AG04449 (cell line): Measurements from ENCODE around the gene LPP.

ENCODE experiments used
- CTCF ChIA-PET: fragments of 350-600 bp; formaldehyde crosslinking; extraction: SDS; loops from one replicate; lab custom pipeline; 2021; ENCODE audit warnings: antibody characterized with exemption; lab: Yijun Ruan, JAX
- POLR2A ChIA-PET: fragments of 400-600, 350-600 bp; formaldehyde crosslinking; extraction: SDS; loops from one replicate; lab custom pipeline; 2020; ENCODE audit warnings: antibody characterized with exemption, inconsistent platforms; lab: Yijun Ruan, JAX
- DNase-seq: peaks from one replicate; pipeline ENCODE4 v3.0.0-alpha.2; 2010; ENCODE audit warnings: low read depth, low spot score
- H3K4me3 ChIP-seq: 2 replicates; pipeline ENCODE4 v1.5.1; 2011; ENCODE audit warnings: low read depth, mild to moderate bottlenecking, control low read depth, low read length
- TF ChIP-seq, protein P1 (sequence below): IDR thresholded peaks from one replicate; pipeline ENCODE4 v1.5.1; 2011; ENCODE audit warnings: mild to moderate bottlenecking, moderate library complexity, low read length, control low read depth, inconsistent platforms; ENCODE audit not compliant: insufficient read depth; ENCODE audit errors: missing control alignments

LPP gene

DNA sequence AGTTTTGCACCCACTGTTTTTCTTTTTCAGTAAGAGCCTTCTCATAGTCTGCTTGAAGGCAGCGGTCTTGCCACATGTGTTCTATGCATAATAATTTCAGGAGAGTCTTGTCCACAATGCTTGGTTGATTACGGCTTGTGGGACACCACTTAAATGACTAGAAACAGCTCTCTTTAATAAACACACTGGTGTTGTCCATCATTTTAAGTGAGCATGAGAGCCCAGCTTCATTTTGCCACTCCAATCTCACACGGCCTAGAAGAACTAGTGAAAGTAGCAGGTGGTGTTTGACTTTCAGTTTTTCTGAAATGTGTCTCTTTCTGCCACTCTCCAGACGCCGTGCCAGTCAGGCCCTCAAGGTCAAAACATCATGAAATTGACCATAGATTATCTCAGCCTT lies 292.1 kb downstream of the LPP start:
- no peak overlapping the region for H3K4me3 ChIP-seq
- POLR2A ChIA-PET, result no interaction called here
- DNase-seq, result no peak
- CTCF ChIA-PET, result interaction anchor here (0.8 kb wide), 1 partner anchor 10 kb away, joined by 3 read pairs; no protein-coding TSS in a partner anchor
- TF ChIP-seq, protein P1, sequence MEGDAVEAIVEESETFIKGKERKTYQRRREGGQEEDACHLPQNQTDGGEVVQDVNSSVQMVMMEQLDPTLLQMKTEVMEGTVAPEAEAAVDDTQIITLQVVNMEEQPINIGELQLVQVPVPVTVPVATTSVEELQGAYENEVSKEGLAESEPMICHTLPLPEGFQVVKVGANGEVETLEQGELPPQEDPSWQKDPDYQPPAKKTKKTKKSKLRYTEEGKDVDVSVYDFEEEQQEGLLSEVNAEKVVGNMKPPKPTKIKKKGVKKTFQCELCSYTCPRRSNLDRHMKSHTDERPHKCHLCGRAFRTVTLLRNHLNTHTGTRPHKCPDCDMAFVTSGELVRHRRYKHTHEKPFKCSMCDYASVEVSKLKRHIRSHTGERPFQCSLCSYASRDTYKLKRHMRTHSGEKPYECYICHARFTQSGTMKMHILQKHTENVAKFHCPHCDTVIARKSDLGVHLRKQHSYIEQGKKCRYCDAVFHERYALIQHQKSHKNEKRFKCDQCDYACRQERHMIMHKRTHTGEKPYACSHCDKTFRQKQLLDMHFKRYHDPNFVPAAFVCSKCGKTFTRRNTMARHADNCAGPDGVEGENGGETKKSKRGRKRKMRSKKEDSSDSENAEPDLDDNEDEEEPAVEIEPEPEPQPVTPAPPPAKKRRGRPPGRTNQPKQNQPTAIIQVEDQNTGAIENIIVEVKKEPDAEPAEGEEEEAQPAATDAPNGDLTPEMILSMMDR, result no peak

DNA sequence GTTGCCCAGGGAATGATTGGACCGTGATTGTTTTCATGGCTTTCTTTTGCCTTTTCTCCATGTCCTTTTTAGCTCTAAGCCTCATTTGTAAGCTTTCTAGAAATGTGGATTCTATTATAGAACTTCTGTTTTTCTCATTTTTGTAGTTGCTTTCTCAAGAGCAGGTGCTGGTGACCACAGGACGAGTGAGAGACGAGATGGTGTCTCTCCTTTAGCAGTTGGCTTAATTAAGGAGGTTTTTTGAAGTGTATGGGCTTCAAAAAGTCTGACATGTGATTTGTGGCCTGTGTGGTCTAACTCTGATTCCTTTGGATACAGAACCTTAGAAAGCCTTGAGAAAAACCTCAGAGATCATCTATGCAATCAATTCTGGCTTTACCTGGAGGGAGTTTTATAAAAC lies 292.8 kb downstream of the LPP start:
- CTCF ChIA-PET, result interaction anchor here (0.8 kb wide), 1 partner anchor 9 kb away, joined by 3 read pairs; no protein-coding TSS in a partner anchor
- DNase-seq, result no peak
- H3K4me3 ChIP-seq, result no peak overlapping the region
- POLR2A ChIA-PET, result no interaction called here
- TF ChIP-seq, protein P1, result no peak

DNA sequence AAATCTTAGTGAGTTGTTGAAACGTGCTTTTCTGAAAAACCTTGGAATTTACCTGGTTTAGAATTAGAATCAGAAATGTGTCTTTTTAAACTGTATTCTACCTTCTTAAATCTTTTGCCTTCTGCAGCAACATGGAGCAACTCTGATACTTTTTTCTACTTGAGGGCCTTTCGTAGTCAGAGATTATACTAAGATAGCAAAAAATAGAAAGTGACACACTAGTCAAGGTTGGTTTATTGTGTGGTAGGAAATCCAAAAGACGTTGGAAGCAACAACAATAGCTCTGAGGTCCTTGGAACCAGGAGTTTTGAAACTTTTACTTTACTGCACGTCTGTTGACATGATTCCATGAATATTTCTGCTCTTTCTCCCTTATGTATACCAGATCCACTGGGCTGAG lies 294.9 kb downstream of the LPP start:
- no peak overlapping the region for H3K4me3 ChIP-seq
- CTCF ChIA-PET, result no interaction called here
- no peak for DNase-seq
- POLR2A ChIA-PET, result no interaction called here
- TF ChIP-seq, protein P1, result no peak

DNA sequence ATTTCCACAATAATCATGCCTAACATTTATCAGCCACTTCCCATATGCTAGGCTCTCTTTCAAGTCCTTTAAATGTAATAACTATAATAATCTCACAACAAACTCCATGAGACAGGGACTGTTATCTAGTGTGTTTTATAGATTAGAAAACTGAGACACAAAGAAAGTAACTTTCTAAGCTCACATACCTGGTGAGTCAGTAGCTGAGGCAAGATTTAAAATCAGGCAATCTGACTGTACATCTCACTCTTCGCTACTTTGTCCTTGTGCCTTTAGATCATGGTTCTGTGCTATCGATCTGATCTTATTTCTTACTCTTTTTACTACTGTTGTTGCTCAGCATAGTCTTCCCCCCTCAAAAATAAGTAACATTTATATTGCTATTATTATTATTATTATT lies 295.5 kb downstream of the LPP start:
- CTCF ChIA-PET, result no interaction called here
- TF ChIP-seq, protein P1, result no peak
- no peak overlapping the region for H3K4me3 ChIP-seq
- no peak for DNase-seq
- POLR2A ChIA-PET, result no interaction called here

DNA sequence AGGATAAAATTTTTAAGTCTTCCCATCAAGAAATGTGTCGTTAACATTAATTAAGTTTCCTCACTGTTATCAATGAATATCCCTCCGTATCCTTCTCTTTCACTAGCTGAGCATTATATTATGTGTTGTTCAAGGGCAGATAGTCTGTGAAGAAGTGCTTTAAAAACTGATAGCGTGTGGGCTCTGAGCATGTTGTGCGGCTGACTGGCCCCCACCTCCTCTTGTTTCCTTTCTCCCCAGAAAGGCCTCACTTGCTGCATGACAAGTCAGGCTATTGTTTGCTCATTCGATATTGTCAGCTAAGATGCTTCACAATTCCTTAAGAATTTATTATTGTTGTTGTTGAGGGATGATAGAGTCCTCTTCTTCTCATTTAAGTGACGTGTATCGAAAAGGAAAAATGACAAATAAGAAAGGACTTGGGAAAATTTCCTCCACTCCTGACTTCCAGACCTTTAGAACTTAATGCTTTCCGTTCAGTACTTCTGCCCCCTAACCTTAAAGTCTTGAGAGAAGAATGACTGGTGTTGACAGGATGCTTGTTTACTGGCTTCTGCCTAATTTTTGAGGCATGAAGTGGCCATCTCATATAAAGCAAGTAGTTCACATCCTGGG lies 298.3 kb downstream of the LPP start:
- TF ChIP-seq, protein P1, result no peak
- ChIA-PET POLR2A (no interaction called here), CTCF (no interaction called here)
- no peak overlapping the region for H3K4me3 ChIP-seq
- DNase-seq, result no peak

DNA sequence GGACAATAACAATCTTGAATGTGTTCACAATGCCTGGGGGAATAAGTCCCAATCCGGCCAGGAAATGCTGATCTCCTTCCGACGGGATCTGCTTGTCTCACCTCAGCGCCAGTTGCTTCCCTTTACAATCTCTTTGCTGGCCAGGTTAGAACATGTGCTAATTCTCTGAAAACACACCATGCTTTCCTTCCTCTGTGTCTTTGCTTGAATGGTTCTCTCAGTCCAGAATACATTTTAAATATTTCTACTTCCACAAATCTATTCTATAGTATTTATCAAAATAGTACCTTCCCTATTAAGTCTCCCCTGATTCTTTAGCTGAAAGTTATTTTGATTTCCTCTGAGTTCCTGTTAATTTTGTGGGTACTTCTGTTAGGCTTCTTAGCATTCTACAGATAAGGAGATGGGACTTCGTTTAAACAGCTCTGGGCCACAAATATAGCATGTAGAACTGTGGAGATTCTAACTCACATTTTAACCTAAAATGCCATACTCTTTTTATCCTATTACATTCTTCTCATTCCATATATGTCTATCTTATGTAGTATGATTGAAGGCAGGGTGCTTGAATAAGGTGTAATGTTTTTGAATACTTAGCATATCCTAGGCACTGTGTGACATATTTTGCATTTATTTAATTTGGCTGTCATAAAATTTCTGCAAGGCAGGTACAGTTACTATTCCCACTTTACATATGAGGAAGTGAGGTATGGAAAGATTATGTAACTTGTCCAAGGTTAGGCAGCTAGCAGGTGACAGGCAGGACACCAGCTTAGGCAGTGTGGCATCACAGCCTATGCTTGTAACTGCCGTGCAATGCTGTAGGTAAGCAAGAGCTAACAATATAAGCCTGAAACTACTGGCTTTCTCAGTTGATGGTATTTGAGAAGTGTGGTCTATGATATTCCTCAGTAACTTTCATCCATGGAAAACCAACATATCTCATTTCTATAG lies 299.8 kb downstream of the LPP start:
- CTCF ChIA-PET, result interaction anchor here (1.1 kb wide), 1 partner anchor 715 kb away, joined by 3 read pairs; no protein-coding TSS in a partner anchor
- H3K4me3 ChIP-seq, result no peak overlapping the region
- POLR2A ChIA-PET, result no interaction called here
- TF ChIP-seq, protein P1, result no peak
- DNase-seq, result no peak
